Fibroblast of lung (primary cell): ENCODE data around the gene LPIN3. TPM values are rescaled to one million over a fixed set of nuclear protein-coding genes. Genes with fewer than 3 reads are reported as not detected.
A peak's percentile ranks its signal among the peaks of the same experiment; 100 is the strongest.

Experiments
- DNase-seq, 2 donors: peaks; one replicate each; pipeline versions ENCODE4 v3.0.0 to v3.0.0-alpha.2; 2010; ENCODE audit warnings: low read depth in 2 of 2
- H2AFZ ChIP-seq: 2 replicates; pipeline ENCODE4 v1.5.1; 2012; ENCODE audit warnings: low read length, control low read depth, inconsistent platforms
- H3K27ac ChIP-seq: 2 replicates; pipeline ENCODE4 v1.5.1; 2011; ENCODE audit warnings: low read length, control low read depth; ENCODE audit not compliant: insufficient read depth
- H3K27me3 ChIP-seq: 2 replicates; pipeline ENCODE4 v1.5.1; 2011; ENCODE audit warnings: mild to moderate bottlenecking, low read length; ENCODE audit not compliant: control insufficient read depth, insufficient read depth
- H3K36me3 ChIP-seq: 2 replicates; pipeline ENCODE4 v1.5.1; 2011; ENCODE audit warnings: low read length; ENCODE audit not compliant: control insufficient read depth, insufficient read depth
- H3K4me1 ChIP-seq: 2 replicates; pipeline ENCODE4 v1.5.1; 2011; ENCODE audit warnings: low read length; ENCODE audit not compliant: control insufficient read depth, insufficient read depth; ENCODE audit errors: extremely low read depth
- H3K4me2 ChIP-seq: 2 replicates; pipeline ENCODE4 v1.5.1; 2011; ENCODE audit warnings: low read length, control low read depth; ENCODE audit not compliant: insufficient read depth; ENCODE audit errors: extremely low read depth
- H3K4me3 ChIP-seq, 4 experiments: fragments of 200-600 bp in 1 of 4; sonication (generic) in 1 of 4; replicated peaks in 1 of 4; 2 replicates each; pipeline ENCODE4 v1.5.1; 2011 to 2016; ENCODE audit warnings: low read length in 4 of 4, low read depth in 3 of 4, mild to moderate bottlenecking in 3 of 4, control low read depth in 2 of 4, inconsistent platforms in 1 of 4, mixed read lengths in 1 of 4; ENCODE audit not compliant: insufficient read depth in 1 of 4; ENCODE audit errors: control extremely low read depth in 1 of 4
- H3K79me2 ChIP-seq: 2 replicates; pipeline ENCODE4 v1.5.1; 2012; ENCODE audit warnings: mild to moderate bottlenecking, low read length, inconsistent platforms; ENCODE audit not compliant: control insufficient read depth, insufficient read depth
- H3K9ac ChIP-seq: 2 replicates; pipeline ENCODE4 v1.5.1; 2011; ENCODE audit warnings: mild to moderate bottlenecking, low read length, control low read depth; ENCODE audit not compliant: insufficient read depth
- H3K9me3 ChIP-seq: 2 replicates; pipeline ENCODE4 v1.5.1; 2012; ENCODE audit warnings: low read depth, low read length; ENCODE audit not compliant: control insufficient read depth, insufficient read depth
- H4K20me1 ChIP-seq: 2 replicates; pipeline ENCODE4 v1.5.1; 2011; ENCODE audit warnings: low read length; ENCODE audit not compliant: control insufficient read depth, insufficient read depth; ENCODE audit errors: extremely low read depth
- CTCF ChIP-seq, 2 donors: IDR thresholded peaks in 1 of 2; conservative IDR thresholded peaks in 1 of 2; 1 replicate in 1 of 2; 2 replicates in 1 of 2; pipeline ENCODE4 v1.5.1; 2011 to 2012; ENCODE audit warnings: low read length in 2 of 2, control low read depth in 1 of 2, inconsistent platforms in 1 of 2, low read depth in 1 of 2, mild to moderate bottlenecking in 1 of 2
- EZH2 ChIP-seq: IDR thresholded peaks from 2 replicates; pipeline ENCODE4 v1.5.1; 2012; ENCODE audit warnings: low read length, control low read depth, mild to moderate bottlenecking; ENCODE audit errors: missing control alignments
- polyA plus RNA-seq, 2 donors: library from polyadenylated mRNA; depleted of rRNA in 1 of 2; stranded (reverse) in 1 of 2; unstranded in 1 of 2; fragments of >200 nt; gene quantifications; 2 replicates each; pipeline ENCODE4 v1.2.1, GENCODE V29; 2011 to 2012; ENCODE audit warnings: missing spikeins in 1 of 2
- total RNA-seq: library from RNA; depleted of rRNA; stranded (reverse); fragments of >200 nt; gene quantifications from 2 replicates; pipeline ENCODE4 v1.2.1, GENCODE V29; 2014

Gene LPIN3
- total and polyA plus RNA-seq, 2 donors (not counting 1 experiment from before 2014, with no cell fraction given), result 4.7 to 5.1 TPM

- Histone ChIP-seq H3K4me1 (no peaks in the 10 kb centered on the region), H3K4me3 (no peak within 1 kb of the TSS), H3K4me2 (no peak within 1 kb of the TSS), H3K27me3 (peaks cover 32% of the 10 kb centered on the region), H3K79me2 (no peaks in the 10 kb centered on the region), H3K27ac (no peak within 1 kb of the TSS), H3K9me3 (no peaks in the 10 kb centered on the region), H3K36me3 (no peaks in the 10 kb centered on the region), H2AFZ (no peak within 1 kb of the TSS), H4K20me1 (no peaks in the 10 kb centered on the region), H3K9ac (no peak within 1 kb of the TSS)
- no peak for DNase-seq
- TF ChIP-seq EZH2 (peak; percentile 94), CTCF (conservative IDR thresholded peaks at IDR 0.05 in 1 of 2, IDR thresholded peaks at IDR 0.05 in 1 of 2; ENCODE audit: low read depth in 1 of 2, low read length in 2 of 2) (no peak)
These were observed 26.1 kb downstream of the LPIN3 start, which contains the start of gene EMILIN3 for GRCh38 chr20:41366546-41367392. Gene EMILIN3 (minus strand): TSS chr20:41366818. CDS start chr20:41366634, 184 bp downstream.

DNA sequence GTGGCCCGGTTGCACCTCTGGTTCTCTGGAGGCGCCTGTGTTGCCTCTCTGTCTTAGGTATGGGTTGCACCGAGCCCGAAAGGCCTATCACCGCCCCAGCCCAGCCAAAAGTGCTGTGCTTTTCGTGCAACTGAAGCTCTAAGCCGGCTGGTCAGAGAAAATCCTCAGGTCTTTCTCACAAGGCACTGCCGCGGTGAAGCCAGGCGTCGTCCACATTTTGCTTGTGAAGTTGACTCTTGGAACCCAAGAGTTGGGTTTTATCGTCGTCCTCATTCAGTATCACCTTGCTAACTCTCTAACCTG is 26.7 kb downstream of the LPIN3 start:
- Histone ChIP-seq H4K20me1 (no peaks in the 10 kb centered on the region), H2AFZ (no peak overlapping the region), H3K9ac (no peak overlapping the region), H3K4me3 (no peak overlapping the region), H3K9me3 (no peaks in the 10 kb centered on the region), H3K27ac (no peak overlapping the region), H3K27me3 (peaks cover 32% of the 10 kb centered on the region), H3K4me1 (no peaks in the 10 kb centered on the region), H3K36me3 (no peaks in the 10 kb centered on the region), H3K79me2 (no peaks in the 10 kb centered on the region), H3K4me2 (no peak overlapping the region)
- TF ChIP-seq EZH2, result no peak
- no peak for TF ChIP-seq CTCF (conservative IDR thresholded peaks at IDR 0.05 in 1 of 2, IDR thresholded peaks at IDR 0.05 in 1 of 2; ENCODE audit: low read depth in 1 of 2, low read length in 2 of 2)
- no peak for DNase-seq

DNA sequence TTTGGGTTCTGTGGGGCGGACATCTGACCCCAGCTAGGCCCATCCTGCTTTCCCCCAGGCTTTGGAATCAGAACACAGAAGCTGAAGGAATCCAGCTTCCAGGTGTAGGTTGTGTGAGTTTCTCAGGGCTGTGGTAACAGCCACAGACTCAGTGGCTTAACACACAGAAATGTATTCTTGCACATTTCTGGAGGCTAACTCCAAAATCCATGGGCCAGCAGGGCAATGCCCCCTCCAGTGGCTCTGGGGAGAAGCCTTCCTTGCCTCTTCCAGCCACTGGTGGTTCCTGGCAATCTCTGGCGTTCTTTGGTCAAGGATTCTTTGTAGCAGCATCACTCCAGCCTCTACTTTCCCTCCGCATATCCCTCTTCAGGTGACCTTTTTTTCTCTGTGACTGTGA is 27.3 kb downstream of the LPIN3 start:
- H3K27me3 ChIP-seq, result peaks cover 32% of the 10 kb centered on the region

More for the DNA sequence above, 27.3 kb downstream of the LPIN3 start:
- Histone ChIP-seq H3K9ac (no peak overlapping the region), H4K20me1 (no peaks in the 10 kb centered on the region), H3K36me3 (no peaks in the 10 kb centered on the region), H3K79me2 (no peaks in the 10 kb centered on the region), H3K9me3 (no peaks in the 10 kb centered on the region), H3K27ac (no peak overlapping the region), H3K4me1 (no peaks in the 10 kb centered on the region), H3K4me2 (no peak overlapping the region), H2AFZ (no peak overlapping the region), H3K4me3 (no peak overlapping the region)
- TF ChIP-seq CTCF (conservative IDR thresholded peaks at IDR 0.05 in 1 of 2, IDR thresholded peaks at IDR 0.05 in 1 of 2; ENCODE audit: low read depth in 1 of 2, low read length in 2 of 2) (peak in 1 of 2 donors; percentile 3), EZH2 (no peak)
- DNase-seq, result no peak
